Measurements from ENCODE around the gene PROP1. TPM values are rescaled to one million over a fixed set of nuclear protein-coding genes. Genes with fewer than 3 reads are reported as not detected.
"Not testable (repeated sequence)": the region's sequence is repeated elsewhere in the genome, so short reads cannot be mapped to it uniquely, and the experiment has no call there.

The PROP1 gene
- polyA plus RNA-seq, 3 donors = not detected

- no peak overlapping the region for H3K27ac ChIP-seq (ENCODE audit: low read depth, low read length)
- WGBS, 3 donors = 75 to 82% (median 76%) methylated on average over 16 to 17 of the region's 17 CpGs
Measured at GRCh38 chr5:177958696-177959095, 37.3 kb downstream of the PROP1 start.

- no peak overlapping the region for H3K27ac ChIP-seq (ENCODE audit: low read depth, low read length)
- 77 to 89% (median 84%) methylated on average over 7 of the region's 7 CpGs for WGBS, 3 donors
Measured at GRCh38 chr5:177957241-177957640, 38.8 kb downstream of the PROP1 start.

- 86 to 96% (median 94%) methylated on average over 9 of the region's 11 CpGs for whole genome bisulfite sequencing, 3 donors
- H3K27ac ChIP-seq (ENCODE audit: low read depth, low read length) = not testable (repeated sequence)
Measured at GRCh38 chr5:177953101-177953500, 42.9 kb downstream of the PROP1 start.

- WGBS, 3 donors = 67 to 77% (median 77%) methylated on average over 3 to 8 of the region's 10 CpGs
- not testable (repeated sequence) for H3K27ac ChIP-seq (ENCODE audit: low read depth, low read length)
Measured at GRCh38 chr5:177949656-177950055, 46.4 kb downstream of the PROP1 start.

- H3K27ac ChIP-seq (ENCODE audit: low read depth, low read length) = not testable (repeated sequence)
- 58 to 72% methylated on average over 10 to 12 of the region's 17 CpGs; no CpG with 5 or more reads in 1 of the 3 donors for WGBS, 3 donors
Measured at GRCh38 chr5:177949065-177949464, 47.0 kb downstream of the PROP1 start.

- H3K27ac ChIP-seq (ENCODE audit: low read depth, low read length) = not testable (repeated sequence)
- WGBS, 3 donors = 32 to 75% (median 71%) methylated on average over 10 of the region's 10 CpGs
Measured at GRCh38 chr5:177947912-177948311, 48.1 kb downstream of the PROP1 start.

GRCh38 chr5:177945601-177946283 is 50.3 kb downstream of the PROP1 start:
- H3K27ac ChIP-seq (ENCODE audit: low read depth, low read length) = not testable (repeated sequence)
- WGBS, 3 donors = 77 to 87% (median 82%) methylated on average over 7 to 11 of the region's 12 CpGs

- WGBS, 3 donors = 91 to 96% (median 94%) methylated on average over 12 to 13 of the region's 13 CpGs
- not testable (repeated sequence) for H3K27ac ChIP-seq (ENCODE audit: low read depth, low read length)
Measured at GRCh38 chr5:177945145-177945544, 50.9 kb downstream of the PROP1 start.

GRCh38 chr5:177943805-177944736 is 52.0 kb downstream of the PROP1 start:
- WGBS, 3 donors = 4 to 11% (median 5%) methylated on average over 22 to 37 of the region's 66 CpGs
- H3K27ac ChIP-seq (ENCODE audit: low read depth, low read length) = not testable (repeated sequence)

GRCh38 chr5:177942896-177943295 is 53.1 kb downstream of the PROP1 start:
- H3K27ac ChIP-seq (ENCODE audit: low read depth, low read length) = not testable (repeated sequence)
- WGBS, 3 donors = 32 to 66% (median 58%) methylated on average over 2 of the region's 3 CpGs

Other genes starting within 250 kb of the PROP1 start
- gene FAM153A, start 213.3 kb downstream of the PROP1 start, polyA plus RNA-seq = 1 to 10 TPM in 2 of 3 donors, under 1 TPM in 1; 0.21 to 6.2 (median 5.1) TPM
- gene N4BP3, start 117.3 kb upstream of the PROP1 start, polyA plus RNA-seq = 1 to 10 TPM in 2 of 3 donors, under 1 TPM in 1; 0.58 to 2.6 (median 1.4) TPM
- gene RMND5B, start 134.8 kb upstream of the PROP1 start, polyA plus RNA-seq = 10 to 100 TPM; 19.7 to 35.0 (median 32.9) TPM
- 100 to 1,000 TPM; 119 to 208 (median 201) TPM for gene NHP2, start 157.6 kb upstream of the PROP1 start, polyA plus RNA-seq
- not detected for gene GMCL2, start 191.1 kb upstream of the PROP1 start, polyA plus RNA-seq
- gene HNRNPAB, start 208.3 kb upstream of the PROP1 start, polyA plus RNA-seq = 100 to 1,000 TPM in 2 of 3 donors, 10 to 100 TPM in 1; 25.0 to 133 (median 111) TPM
- gene PHYKPL, start 236.6 kb upstream of the PROP1 start, polyA plus RNA-seq = 10 to 100 TPM; 32.0 to 76.5 (median 65.5) TPM

Measured in adipose tissue (tissue), 3 donors.